ENCODE measurements around the gene PTRH1.

- no peak for TF ChIP-seq CTCF (conservative IDR thresholded peaks at IDR 0.05)
- TF ChIP-seq EZH2 (IDR thresholded peaks at IDR 0.05; ENCODE audit: low read depth): no peak
These were observed 12.0 kb downstream of the PTRH1 start for GRCh38 chr9:127703289-127703946.
